Astrocyte of the cerebellum (primary cell): Measurements from ENCODE around the gene IL1F10.

Experiments
- DNase-seq: peaks from one replicate; pipeline ENCODE4 v3.0.0-alpha.2; 2011; ENCODE audit warnings: low read depth
- H3K4me3 ChIP-seq: 2 replicates; pipeline ENCODE4 v1.5.1; 2011; ENCODE audit warnings: mild to moderate bottlenecking, low read depth, low read length, moderate library complexity
- CTCF ChIP-seq: IDR thresholded peaks from 2 replicates; pipeline ENCODE4 v1.5.1; 2012; ENCODE audit warnings: low read length, low read depth, moderate library complexity, mild to moderate bottlenecking; ENCODE audit errors: missing control alignments
- in situ Hi-C: cut with HindIII; loops from 2 replicates; pipeline ENCODE4 v1.10.0; 2017; ENCODE audit warnings: low sequenced_read_pairs

The IL1F10 gene

GRCh38 chr2:113028112-113028511 lies 39.7 kb upstream of the IL1F10 start:
- no peak for DNase-seq
- no peak for TF ChIP-seq CTCF
- no peak overlapping the region for H3K4me3 ChIP-seq
- in situ Hi-C loops = no loop called here

- in situ Hi-C loops = no loop called here
- no peak overlapping the region for H3K4me3 ChIP-seq
- DNase-seq = no peak
- no peak for TF ChIP-seq CTCF
These were observed 35.0 kb upstream of the IL1F10 start for GRCh38 chr2:113032737-113033136.

GRCh38 chr2:113034016-113034415 lies 33.8 kb upstream of the IL1F10 start:
- no peak for DNase-seq
- no peak overlapping the region for H3K4me3 ChIP-seq
- TF ChIP-seq CTCF = no peak
- in situ Hi-C loops = no loop called here

- DNase-seq = no peak
- in situ Hi-C loops = no loop called here
- no peak overlapping the region for H3K4me3 ChIP-seq
- no peak for TF ChIP-seq CTCF
These were observed 31.0 kb upstream of the IL1F10 start for GRCh38 chr2:113036763-113037162.

GRCh38 chr2:113038291-113038690 lies 29.5 kb upstream of the IL1F10 start:
- DNase-seq = no peak
- no peak overlapping the region for H3K4me3 ChIP-seq
- no peak for TF ChIP-seq CTCF
- in situ Hi-C loops = no loop called here

GRCh38 chr2:113039158-113039557 lies 28.6 kb upstream of the IL1F10 start:
- DNase-seq = no peak
- H3K4me3 ChIP-seq = no peak overlapping the region
- TF ChIP-seq CTCF = no peak
- in situ Hi-C loops = no loop called here

GRCh38 chr2:113039719-113040118 lies 28.1 kb upstream of the IL1F10 start:
- in situ Hi-C loops = no loop called here
- TF ChIP-seq CTCF = no peak
- DNase-seq = no peak
- H3K4me3 ChIP-seq = no peak overlapping the region
